HG02610 (cell line): ENCODE results near the gene COMT.

Experiments
- ATAC-seq: cut with Tn5 transposase; IDR thresholded peaks from one replicate; pipeline ENCODE4 v1.9.1; 2021; ENCODE audit warnings: mild to moderate bottlenecking, moderate library complexity; ENCODE audit not compliant: unreplicated experiment

Gene COMT

GRCh38 chr22:20009582-20010306, 68.2 kb downstream of the COMT start:
- ATAC-seq = no peak

GRCh38 chr22:20010307-20011122, 68.9 kb downstream of the COMT start:
- no peak for ATAC-seq

- ATAC-seq = no peak
Observed at GRCh38 chr22:20011123-20011992, 69.8 kb downstream of the COMT start.

- no peak for ATAC-seq
Observed at GRCh38 chr22:20011993-20012740, 70.6 kb downstream of the COMT start.

GRCh38 chr22:20012741-20013331, 71.3 kb downstream of the COMT start:
- no peak for ATAC-seq

- ATAC-seq = no peak
Observed at GRCh38 chr22:20013382-20013871, 71.9 kb downstream of the COMT start.

GRCh38 chr22:20014526-20015186, 73.1 kb downstream of the COMT start:
- no peak for ATAC-seq

GRCh38 chr22:20015187-20015625, 73.6 kb downstream of the COMT start:
- no peak for ATAC-seq

- no peak for ATAC-seq
Observed at GRCh38 chr22:20015971-20016733, 74.6 kb downstream of the COMT start.

- ATAC-seq = peak; percentile 54
Observed at GRCh38 chr22:20016734-20017621, 75.4 kb downstream of the COMT start, which contains the start of gene ARVCF. Gene ARVCF (minus strand): TSS chr22:20016823. CDS start chr22:19990794, 26,029 bp downstream.

GRCh38 chr22:20017622-20017958, 76.0 kb downstream of the COMT start:
- no peak for ATAC-seq

- ATAC-seq = no peak
Observed at GRCh38 chr22:20018001-20018400, 76.4 kb downstream of the COMT start.
